Fibroblast of the conjunctiva (primary cell): ENCODE data around the gene FOXL3.

Source experiments
- DNase-seq: peaks from one replicate; pipeline ENCODE4 v3.0.0-alpha.2; 2010; ENCODE audit warnings: low read depth

FOXL3 gene

GRCh38 chr7:266851-267840, 22.8 kb upstream of the FOXL3 start:
- DNase-seq: no peak

- no peak for DNase-seq
Observed at GRCh38 chr7:268991-269390, 21.0 kb upstream of the FOXL3 start.

- DNase-seq: no peak
Observed at GRCh38 chr7:269721-270120, 20.2 kb upstream of the FOXL3 start.

GRCh38 chr7:270351-270983, 19.5 kb upstream of the FOXL3 start:
- DNase-seq: no peak

GRCh38 chr7:271266-272107, 18.5 kb upstream of the FOXL3 start:
- no peak for DNase-seq

- DNase-seq: no peak
Observed at GRCh38 chr7:272108-272615, 17.8 kb upstream of the FOXL3 start.

GRCh38 chr7:272631-273030, 17.3 kb upstream of the FOXL3 start:
- no peak for DNase-seq

GRCh38 chr7:273327-273726, 16.6 kb upstream of the FOXL3 start:
- no peak for DNase-seq

- no peak for DNase-seq
Observed at GRCh38 chr7:274266-274665, 15.7 kb upstream of the FOXL3 start.

- DNase-seq: no peak
Observed at GRCh38 chr7:276230-276835, 13.6 kb upstream of the FOXL3 start.

- no peak for DNase-seq
Observed at GRCh38 chr7:277228-277627, 12.7 kb upstream of the FOXL3 start.

GRCh38 chr7:278081-278480, 11.9 kb upstream of the FOXL3 start:
- DNase-seq: no peak

GRCh38 chr7:279821-280220, 10.1 kb upstream of the FOXL3 start:
- no peak for DNase-seq

- DNase-seq: no peak
Observed at GRCh38 chr7:280461-280860, 9.5 kb upstream of the FOXL3 start.

GRCh38 chr7:281637-282036, 8.3 kb upstream of the FOXL3 start:
- no peak for DNase-seq

GRCh38 chr7:282621-283020, 7.3 kb upstream of the FOXL3 start:
- DNase-seq: no peak

- DNase-seq: no peak
Observed at GRCh38 chr7:284762-285722, 4.9 kb upstream of the FOXL3 start.

- DNase-seq: no peak
Observed at GRCh38 chr7:285731-286130, 4.2 kb upstream of the FOXL3 start.

GRCh38 chr7:286266-286665, 3.7 kb upstream of the FOXL3 start:
- DNase-seq: no peak

- no peak for DNase-seq
Observed at GRCh38 chr7:288671-289101, 1.3 kb upstream of the FOXL3 start.
